Activated naive CD4-positive, alpha-beta T cell treated with anti-CD3 and anti-CD28 coated beads, Interleukin-2, amount 50 U/mL, for 72 hours (primary cell): ENCODE results near the gene DNAH5. TPM values are rescaled to one million over a fixed set of nuclear protein-coding genes. Genes with fewer than 3 reads are reported as not detected.

ENCODE experiments used
- ATAC-seq, 2 donors: fragments of 150-1000 bp; cut with Tn5 transposase; 2 replicates each; pipeline ENCODE4 v1.10.0; 2021; ENCODE audit warnings: mild to moderate bottlenecking in 2 of 2, moderate library complexity in 2 of 2
- DNase-seq, 2 donors: peaks; one replicate each; pipeline ENCODE4 v3.0.0; 2021 to 2022; ENCODE audit warnings: low spot score in 2 of 2
- H3K27ac Mint-ChIP-seq, 2 donors: one replicate each; pipeline ENCODE4 v1.8.0; 2022; ENCODE audit warnings: mild to moderate bottlenecking in 2 of 2, mixed read lengths in 2 of 2
- H3K36me3 Mint-ChIP-seq, 2 donors: one replicate each; pipeline ENCODE4 v1.8.0; 2022; ENCODE audit warnings: mixed read lengths in 2 of 2
- H3K9me3 Mint-ChIP-seq, 2 donors: one replicate each; pipeline ENCODE4 v1.8.0; 2022; ENCODE audit warnings: mixed read lengths in 2 of 2
- total RNA-seq, 2 donors: library from RNA; stranded (reverse); gene quantifications; one replicate each; pipeline ENCODE4 v1.2.3, GENCODE V29; 2022

The DNAH5 gene
- total RNA-seq, 2 donors from 2014 or later, result not detected

DNA sequence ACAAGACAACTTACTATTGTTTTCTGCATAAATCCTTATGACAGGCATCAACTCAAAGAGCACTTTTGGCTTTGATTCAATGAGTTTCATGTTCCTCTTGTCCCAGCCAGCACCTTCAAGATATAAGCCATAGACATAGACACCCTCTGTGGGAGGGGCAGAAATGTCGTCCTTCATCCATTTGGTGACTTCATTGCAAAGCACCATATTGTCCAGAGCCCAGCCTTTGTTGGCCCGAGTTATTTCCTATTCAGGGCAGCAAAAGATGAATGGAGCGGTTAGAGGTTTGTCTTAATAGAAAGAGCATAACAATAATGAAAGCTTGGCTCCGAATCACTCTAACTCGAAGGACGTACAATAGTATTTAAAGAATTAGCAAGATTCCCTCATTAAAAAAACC, 243.9 kb downstream of the DNAH5 start:
- ATAC-seq, result no peak
- H3K36me3 Mint-ChIP-seq, result no peaks in the 10 kb centered on the region
- no peak overlapping the region for H3K27ac Mint-ChIP-seq
- peaks cover 11 to 15% of the 10 kb centered on the region in 2 donors for H3K9me3 Mint-ChIP-seq
- no peak for DNase-seq

GRCh38 chr5:13698885-13699284, 245.6 kb downstream of the DNAH5 start:
- H3K9me3 Mint-ChIP-seq, result peaks cover 11% of the 10 kb centered on the region in 2 donors

DNA sequence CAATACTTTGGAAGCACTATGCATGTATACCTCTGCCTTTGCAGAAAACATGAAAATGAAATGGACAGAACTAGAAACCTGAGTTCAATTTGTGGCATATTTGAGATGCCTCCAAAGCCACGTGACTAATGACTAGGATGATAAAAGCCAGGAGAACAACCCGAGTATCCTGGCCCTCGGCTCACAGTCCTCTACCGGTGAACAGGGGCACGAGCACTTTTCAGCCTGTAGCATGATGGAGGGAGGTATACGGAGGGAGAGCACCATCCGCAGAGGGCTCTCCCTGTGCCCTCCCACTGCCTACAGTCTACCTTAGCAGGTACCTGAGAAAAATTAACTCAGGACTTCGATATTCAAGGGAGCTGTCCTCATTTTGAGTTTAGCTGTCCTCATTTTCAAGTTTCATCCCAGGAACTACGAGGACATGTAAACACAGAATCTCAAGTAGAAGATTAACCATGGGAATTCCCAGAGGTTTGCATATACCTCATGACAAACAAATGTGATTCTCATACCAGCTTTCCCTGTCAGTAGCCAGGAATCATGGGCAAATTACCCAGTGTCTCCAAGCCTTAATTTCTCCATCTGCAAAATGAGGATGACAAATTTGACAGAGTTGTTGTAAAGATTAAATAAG, 249.3 kb downstream of the DNAH5 start:
- Mint-ChIP-seq H3K27ac (no peak overlapping the region), H3K9me3 (peaks cover 14% of the 10 kb centered on the region in 2 donors), H3K36me3 (no peaks in the 10 kb centered on the region)
- ATAC-seq, result no peak
- DNase-seq, result no peak

More at GRCh38 chr5:13698885-13699284, 245.6 kb downstream of the DNAH5 start:
- Mint-ChIP-seq H3K27ac (no peak overlapping the region), H3K36me3 (no peaks in the 10 kb centered on the region)
- ATAC-seq (no peak), DNase-seq (no peak)

DNA sequence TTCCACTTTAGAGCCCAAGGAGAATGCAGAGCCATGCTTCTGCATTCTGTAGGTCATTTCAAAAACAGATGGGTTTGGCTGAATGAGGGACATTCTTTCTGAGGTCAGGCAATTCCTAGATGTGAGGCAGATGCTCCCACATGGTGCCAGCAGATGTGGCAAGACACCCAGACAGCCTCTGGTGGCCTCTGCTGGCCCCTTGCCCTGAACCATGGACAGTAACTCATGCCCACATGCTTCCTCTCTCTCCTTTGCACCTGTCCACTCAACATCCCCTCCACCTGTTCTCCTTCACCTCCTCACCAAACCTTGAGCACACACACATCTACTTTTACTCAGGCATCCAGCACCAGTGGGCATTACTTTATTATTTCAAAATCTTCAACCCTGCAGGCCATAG, 252.3 kb downstream of the DNAH5 start:
- ATAC-seq (no peak), DNase-seq (no peak)
- H3K27ac Mint-ChIP-seq, result no peak overlapping the region
- peaks cover 14 to 21% of the 10 kb centered on the region in 2 donors for H3K9me3 Mint-ChIP-seq
- peaks cover 5 to 7% of the 10 kb centered on the region in 2 donors for H3K36me3 Mint-ChIP-seq

DNA sequence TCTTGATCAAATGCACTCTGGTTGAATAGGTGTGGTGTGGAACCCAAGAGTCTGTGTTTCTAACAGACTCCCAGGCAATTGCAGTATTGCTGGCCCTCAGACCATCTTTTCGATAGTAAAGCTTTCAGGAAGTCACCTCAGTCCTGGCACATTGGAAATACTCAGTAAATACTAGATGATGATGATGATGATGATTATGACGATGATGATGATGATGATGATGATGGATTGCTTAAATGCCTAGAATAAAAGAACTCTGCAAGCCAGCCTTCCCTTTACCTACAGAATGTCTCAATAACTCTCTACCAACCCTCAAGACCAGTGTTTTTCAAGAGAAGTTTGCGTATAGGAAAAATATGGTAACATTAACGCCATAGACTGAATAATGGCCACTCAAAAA, 268.0 kb downstream of the DNAH5 start:
- no peak for DNase-seq
- Mint-ChIP-seq H3K9me3 (peaks cover 19 to 21% of the 10 kb centered on the region in 2 donors), H3K27ac (no peak overlapping the region), H3K36me3 (peaks cover 0 to 5% of the 10 kb centered on the region in 2 donors)
- no peak for ATAC-seq

- Mint-ChIP-seq H3K27ac (no peak overlapping the region), H3K9me3 (peaks cover 20 to 21% of the 10 kb centered on the region in 2 donors), H3K36me3 (peaks cover 0 to 5% of the 10 kb centered on the region in 2 donors)
- DNase-seq (no peak), ATAC-seq (no peak)
These were observed 270.1 kb downstream of the DNAH5 start for GRCh38 chr5:13674391-13674790.

GRCh38 chr5:13673511-13673910, 271.0 kb downstream of the DNAH5 start:
- ATAC-seq (no peak), DNase-seq (no peak)
- peaks cover 0 to 5% of the 10 kb centered on the region in 2 donors for H3K36me3 Mint-ChIP-seq
- H3K9me3 Mint-ChIP-seq, result peaks cover 25% of the 10 kb centered on the region in 2 donors
- no peak overlapping the region for H3K27ac Mint-ChIP-seq

DNA sequence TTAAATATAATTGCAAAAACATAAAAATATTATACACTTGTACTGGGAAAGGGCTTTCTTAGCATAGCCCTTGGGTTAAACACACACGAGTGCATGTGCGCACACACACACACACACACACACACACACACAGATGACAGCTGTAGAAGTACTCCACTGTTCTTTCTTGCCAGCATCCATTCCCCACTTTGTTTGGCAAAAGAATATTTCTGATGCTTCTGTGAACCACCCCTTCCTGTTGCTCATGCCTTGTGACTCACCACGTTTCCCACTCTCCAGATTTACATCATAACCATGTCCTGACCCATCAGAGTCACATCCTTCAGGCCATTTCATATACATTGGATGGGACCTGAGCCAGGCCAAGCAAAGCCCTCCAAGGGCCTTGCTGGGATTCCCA, 280.1 kb downstream of the DNAH5 start:
- Mint-ChIP-seq H3K36me3 (no peaks in the 10 kb centered on the region), H3K9me3 (peaks cover 14 to 23% of the 10 kb centered on the region in 2 donors), H3K27ac (no peak overlapping the region)
- no peak for ATAC-seq
- DNase-seq, result no peak

DNA sequence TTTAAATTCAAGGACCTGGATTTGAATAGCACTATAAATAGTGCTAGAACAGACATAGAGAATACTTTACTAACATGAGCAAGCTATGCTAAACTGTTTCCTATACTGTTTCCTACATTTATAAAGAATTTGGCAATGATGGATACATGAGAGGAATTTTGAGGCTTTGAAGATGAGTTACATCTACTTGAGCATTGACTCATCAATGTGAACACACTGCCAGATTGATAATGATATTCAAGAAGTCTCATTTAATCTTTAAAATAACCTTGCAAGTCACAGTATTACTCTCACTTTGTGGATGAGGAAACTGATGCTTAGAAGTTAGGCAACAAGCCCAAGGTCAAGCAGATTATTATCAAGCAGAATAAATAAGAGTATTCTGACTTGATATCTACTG, 281.9 kb downstream of the DNAH5 start:
- ATAC-seq (no peak), DNase-seq (no peak)
- H3K9me3 Mint-ChIP-seq, result peaks cover 10 to 13% of the 10 kb centered on the region in 2 donors
- H3K27ac Mint-ChIP-seq, result no peak overlapping the region
- H3K36me3 Mint-ChIP-seq, result no peaks in the 10 kb centered on the region

DNA sequence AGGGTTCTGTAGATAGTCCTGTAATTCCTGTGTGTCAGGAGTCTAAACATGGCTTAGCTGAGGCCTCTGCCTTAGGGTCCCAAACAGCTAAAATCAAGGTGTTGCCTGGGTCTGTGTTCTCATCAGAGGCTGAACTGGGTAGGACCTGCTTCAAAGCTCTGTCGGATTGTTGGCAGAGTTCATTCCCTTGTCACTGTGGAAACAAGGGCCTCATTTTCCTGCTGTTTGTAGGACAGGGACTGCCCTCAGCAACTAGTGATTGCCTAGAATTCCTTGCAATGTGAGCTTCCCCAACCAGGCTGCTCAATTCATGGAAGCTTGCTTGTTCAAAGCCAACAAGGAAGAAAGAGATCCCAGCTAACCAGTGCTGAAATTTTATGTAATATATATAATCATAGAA, 283.2 kb downstream of the DNAH5 start:
- no peak for DNase-seq
- peaks cover 7 to 10% of the 10 kb centered on the region in 2 donors for H3K9me3 Mint-ChIP-seq
- H3K36me3 Mint-ChIP-seq, result no peaks in the 10 kb centered on the region
- ATAC-seq, result no peak
- no peak overlapping the region for H3K27ac Mint-ChIP-seq

- ATAC-seq, result no peak
- H3K27ac Mint-ChIP-seq, result no peak overlapping the region
These were observed 284.4 kb downstream of the DNAH5 start for GRCh38 chr5:13660072-13660471.

GRCh38 chr5:13659391-13659790, 285.1 kb downstream of the DNAH5 start:
- DNase-seq, result no peak

More at GRCh38 chr5:13660072-13660471, 284.4 kb downstream of the DNAH5 start:
- Mint-ChIP-seq H3K9me3 (peaks cover 7 to 10% of the 10 kb centered on the region in 2 donors), H3K36me3 (no peaks in the 10 kb centered on the region)
- no peak for DNase-seq

GRCh38 chr5:13658761-13659160, 285.7 kb downstream of the DNAH5 start:
- ATAC-seq (no peak), DNase-seq (no peak)
- Mint-ChIP-seq H3K36me3 (no peaks in the 10 kb centered on the region), H3K27ac (no peak overlapping the region), H3K9me3 (peaks cover 8 to 20% of the 10 kb centered on the region in 2 donors)

More at GRCh38 chr5:13659391-13659790, 285.1 kb downstream of the DNAH5 start:
- ATAC-seq, result no peak
- Mint-ChIP-seq H3K9me3 (peaks cover 6 to 14% of the 10 kb centered on the region in 2 donors), H3K27ac (no peak overlapping the region), H3K36me3 (no peaks in the 10 kb centered on the region)

- no peak for DNase-seq
- Mint-ChIP-seq H3K9me3 (peaks cover 11 to 26% of the 10 kb centered on the region in 2 donors), H3K27ac (no peak overlapping the region)
These were observed 286.3 kb downstream of the DNAH5 start for GRCh38 chr5:13658152-13658551.

DNA sequence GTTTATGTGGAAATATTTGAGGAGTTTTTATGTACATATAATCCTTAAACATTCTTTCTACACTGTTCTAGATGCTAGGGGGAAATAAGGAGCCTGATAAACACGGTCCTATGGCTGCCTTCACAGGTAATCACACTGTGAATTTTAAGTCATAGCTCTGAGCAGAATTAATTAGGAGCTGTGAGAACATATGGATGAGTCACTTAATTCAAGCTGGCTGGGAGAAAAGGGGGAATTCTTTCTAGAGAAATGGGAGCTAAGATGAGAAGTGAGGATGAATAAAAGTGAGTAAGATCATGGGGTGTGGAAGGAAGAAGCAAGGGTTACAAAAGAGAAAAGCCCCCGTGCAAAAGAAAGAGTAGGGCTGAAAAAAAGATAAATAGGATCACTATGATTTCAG, 290.8 kb downstream of the DNAH5 start:
- no peak for ATAC-seq
- Mint-ChIP-seq H3K36me3 (peaks cover 0 to 5% of the 10 kb centered on the region in 2 donors), H3K27ac (no peak overlapping the region), H3K9me3 (peaks cover 25 to 32% of the 10 kb centered on the region in 2 donors)
- DNase-seq, result no peak

More at GRCh38 chr5:13658152-13658551, 286.3 kb downstream of the DNAH5 start:
- no peaks in the 10 kb centered on the region for H3K36me3 Mint-ChIP-seq
- no peak for ATAC-seq

GRCh38 chr5:13649656-13650055, 294.8 kb downstream of the DNAH5 start:
- Mint-ChIP-seq H3K36me3 (peaks cover 0 to 5% of the 10 kb centered on the region in 2 donors), H3K9me3 (peaks cover 32 to 35% of the 10 kb centered on the region in 2 donors), H3K27ac (no peak overlapping the region)
- DNase-seq (no peak), ATAC-seq (no peak)

DNA sequence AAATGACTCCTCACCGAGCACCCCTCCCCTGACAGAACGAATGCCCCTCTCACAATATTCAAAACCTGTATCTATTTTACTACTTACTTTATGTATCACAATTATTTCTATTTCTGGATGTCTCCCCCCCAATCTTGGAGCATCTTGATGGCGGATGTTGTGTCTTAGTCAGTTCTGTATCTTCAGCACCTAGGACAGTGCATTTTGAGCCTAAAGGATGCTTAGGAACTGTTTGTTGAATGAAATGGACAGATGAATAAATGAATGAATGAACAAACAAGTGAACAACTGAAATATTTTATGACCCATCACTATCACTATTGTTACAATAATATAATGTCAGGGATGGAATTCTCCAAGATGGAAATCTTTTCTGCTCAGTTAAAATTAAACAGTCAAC, 295.7 kb downstream of the DNAH5 start:
- no peak for ATAC-seq
- Mint-ChIP-seq H3K27ac (no peak overlapping the region), H3K36me3 (peaks cover 0 to 5% of the 10 kb centered on the region in 2 donors)

DNA sequence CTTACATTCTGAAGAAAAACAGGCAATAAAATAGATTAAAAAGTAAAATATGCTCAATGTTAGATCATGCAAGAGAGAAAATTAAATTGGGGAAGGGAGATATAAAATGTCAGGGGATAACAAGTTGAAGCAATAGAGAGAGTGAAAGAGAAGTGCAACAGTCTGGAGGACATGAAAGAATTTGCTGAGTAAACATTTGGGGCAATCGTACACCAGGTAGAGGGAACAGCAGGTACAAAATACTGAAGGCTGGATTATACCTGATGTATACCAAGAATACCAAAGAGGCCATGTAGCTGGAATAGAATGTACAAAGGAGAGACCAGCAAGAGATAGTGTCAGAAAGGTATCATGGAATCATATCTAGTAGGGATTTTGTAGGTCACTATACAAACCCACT, 300.8 kb downstream of the DNAH5 start:
- Mint-ChIP-seq H3K9me3 (peaks cover 17 to 26% of the 10 kb centered on the region in 2 donors), H3K27ac (no peak overlapping the region), H3K36me3 (no peaks in the 10 kb centered on the region)
- no peak for ATAC-seq
- no peak for DNase-seq

More for the DNA sequence above, 295.7 kb downstream of the DNAH5 start:
- H3K9me3 Mint-ChIP-seq, result peaks cover 24 to 31% of the 10 kb centered on the region in 2 donors
- no peak for DNase-seq
